GM19467 (cell line): ENCODE measurements around the gene FBXW11.
"Not testable (repeated sequence)": the region's sequence is repeated elsewhere in the genome, so short reads cannot be mapped to it uniquely, and the experiment has no call there.

Source experiments
- ATAC-seq: cut with Tn5 transposase; IDR thresholded peaks from one replicate; pipeline ENCODE4 v1.9.1; 2021; ENCODE audit warnings: mild to moderate bottlenecking, moderate library complexity; ENCODE audit not compliant: unreplicated experiment

Gene FBXW11

GRCh38 chr5:171915700-171916099 is 90.7 kb downstream of the FBXW11 start:
- not testable (repeated sequence) for ATAC-seq

GRCh38 chr5:171914726-171915338 is 91.6 kb downstream of the FBXW11 start:
- no peak for ATAC-seq

- ATAC-seq = no peak
Observed at GRCh38 chr5:171913987-171914273, 92.5 kb downstream of the FBXW11 start.

GRCh38 chr5:171911152-171911551 is 95.3 kb downstream of the FBXW11 start:
- ATAC-seq = no peak

- ATAC-seq = no peak
Observed at GRCh38 chr5:171908638-171909037, 97.8 kb downstream of the FBXW11 start.

GRCh38 chr5:171907725-171908343 is 98.6 kb downstream of the FBXW11 start:
- ATAC-seq = peak; percentile 49

- no peak for ATAC-seq
Observed at GRCh38 chr5:171906703-171907590, 99.5 kb downstream of the FBXW11 start.

GRCh38 chr5:171906066-171906570 is 100.3 kb downstream of the FBXW11 start:
- no peak for ATAC-seq

- no peak for ATAC-seq
Observed at GRCh38 chr5:171904886-171905285, 101.6 kb downstream of the FBXW11 start.

- ATAC-seq = no peak
Observed at GRCh38 chr5:171901764-171902163, 104.7 kb downstream of the FBXW11 start.

- no peak for ATAC-seq
Observed at GRCh38 chr5:171899792-171900191, 106.6 kb downstream of the FBXW11 start.

GRCh38 chr5:171898879-171899278 is 107.6 kb downstream of the FBXW11 start:
- ATAC-seq = no peak

GRCh38 chr5:171898386-171898785 is 108.1 kb downstream of the FBXW11 start:
- ATAC-seq = no peak

- ATAC-seq = no peak
Observed at GRCh38 chr5:171897231-171897630, 109.2 kb downstream of the FBXW11 start.

- ATAC-seq = no peak
Observed at GRCh38 chr5:171895081-171895480, 111.4 kb downstream of the FBXW11 start.

- no peak for ATAC-seq
Observed at GRCh38 chr5:171893290-171893886, 113.0 kb downstream of the FBXW11 start.

GRCh38 chr5:171891595-171891994 is 114.8 kb downstream of the FBXW11 start:
- no peak for ATAC-seq

- no peak for ATAC-seq
Observed at GRCh38 chr5:171891150-171891549, 115.3 kb downstream of the FBXW11 start.

- ATAC-seq = no peak
Observed at GRCh38 chr5:171888051-171888481, 118.4 kb downstream of the FBXW11 start.

GRCh38 chr5:171886037-171886436 is 120.4 kb downstream of the FBXW11 start:
- ATAC-seq = not testable (repeated sequence)

GRCh38 chr5:171882118-171882517 is 124.3 kb downstream of the FBXW11 start:
- no peak for ATAC-seq
